ENCODE data around the gene TMEM167A. TPM values are rescaled to one million over a fixed set of nuclear protein-coding genes. Genes with fewer than 3 reads are reported as not detected.

The TMEM167A gene
- 23.5 and 59.0 TPM in 2 replicates for total RNA-seq (2014; rRNA removed; shearing (Covaris generic); ENCODE audit: low replicate concordance)

- DNase-seq (ENCODE audit: low read depth): peak; percentile 94
- in situ Hi-C loops (cut with HindIII; ENCODE audit: low pct_unique_long_range_greater_than_20kb, low sequenced_read_pairs): no loop called here
Measured at GRCh38 chr5:83076742-83077661, at the start of gene TMEM167A, which contains the start of gene XRCC4. Gene TMEM167A (minus strand): TSS chr5:83077394. CDS start chr5:83077323, 71 bp downstream. Gene XRCC4 (plus strand): TSS chr5:83077547. CDS start chr5:83104920, 27,373 bp downstream.

- no peak for DNase-seq (ENCODE audit: low read depth)
- in situ Hi-C loops (cut with HindIII; ENCODE audit: low pct_unique_long_range_greater_than_20kb, low sequenced_read_pairs): no loop called here
Measured at GRCh38 chr5:83126501-83126900, 49.3 kb upstream of the TMEM167A start.

GRCh38 chr5:83125560-83125959 lies 48.4 kb upstream of the TMEM167A start:
- in situ Hi-C loops (cut with HindIII; ENCODE audit: low pct_unique_long_range_greater_than_20kb, low sequenced_read_pairs): no loop called here
- no peak for DNase-seq (ENCODE audit: low read depth)

- in situ Hi-C loops (cut with HindIII; ENCODE audit: low pct_unique_long_range_greater_than_20kb, low sequenced_read_pairs): no loop called here
- DNase-seq (ENCODE audit: low read depth): no peak
Measured at GRCh38 chr5:83124593-83124992, 47.4 kb upstream of the TMEM167A start.

GRCh38 chr5:83118976-83119375 lies 41.8 kb upstream of the TMEM167A start:
- in situ Hi-C loops (cut with HindIII; ENCODE audit: low pct_unique_long_range_greater_than_20kb, low sequenced_read_pairs): no loop called here
- DNase-seq (ENCODE audit: low read depth): no peak

GRCh38 chr5:83118471-83118870 lies 41.3 kb upstream of the TMEM167A start:
- in situ Hi-C loops (cut with HindIII; ENCODE audit: low pct_unique_long_range_greater_than_20kb, low sequenced_read_pairs): no loop called here
- no peak for DNase-seq (ENCODE audit: low read depth)

- DNase-seq (ENCODE audit: low read depth): no peak
- in situ Hi-C loops (cut with HindIII; ENCODE audit: low pct_unique_long_range_greater_than_20kb, low sequenced_read_pairs): no loop called here
Measured at GRCh38 chr5:83115816-83116215, 38.6 kb upstream of the TMEM167A start.

GRCh38 chr5:83109380-83109779 lies 32.2 kb upstream of the TMEM167A start:
- no peak for DNase-seq (ENCODE audit: low read depth)
- in situ Hi-C loops (cut with HindIII; ENCODE audit: low pct_unique_long_range_greater_than_20kb, low sequenced_read_pairs): no loop called here

- no peak for DNase-seq (ENCODE audit: low read depth)
- in situ Hi-C loops (cut with HindIII; ENCODE audit: low pct_unique_long_range_greater_than_20kb, low sequenced_read_pairs): no loop called here
Measured at GRCh38 chr5:83107692-83108420, 30.7 kb upstream of the TMEM167A start.

- in situ Hi-C loops (cut with HindIII; ENCODE audit: low pct_unique_long_range_greater_than_20kb, low sequenced_read_pairs): no loop called here
- no peak for DNase-seq (ENCODE audit: low read depth)
Measured at GRCh38 chr5:83104021-83104420, 26.8 kb upstream of the TMEM167A start.

GRCh38 chr5:83102364-83102980 lies 25.3 kb upstream of the TMEM167A start:
- in situ Hi-C loops (cut with HindIII; ENCODE audit: low pct_unique_long_range_greater_than_20kb, low sequenced_read_pairs): no loop called here
- no peak for DNase-seq (ENCODE audit: low read depth)

GRCh38 chr5:83101514-83101913 lies 24.3 kb upstream of the TMEM167A start:
- in situ Hi-C loops (cut with HindIII; ENCODE audit: low pct_unique_long_range_greater_than_20kb, low sequenced_read_pairs): no loop called here
- DNase-seq (ENCODE audit: low read depth): no peak

- DNase-seq (ENCODE audit: low read depth): no peak
- in situ Hi-C loops (cut with HindIII; ENCODE audit: low pct_unique_long_range_greater_than_20kb, low sequenced_read_pairs): no loop called here
Measured at GRCh38 chr5:83099445-83099844, 22.3 kb upstream of the TMEM167A start.

GRCh38 chr5:83099001-83099400 lies 21.8 kb upstream of the TMEM167A start:
- no peak for DNase-seq (ENCODE audit: low read depth)
- in situ Hi-C loops (cut with HindIII; ENCODE audit: low pct_unique_long_range_greater_than_20kb, low sequenced_read_pairs): no loop called here

- in situ Hi-C loops (cut with HindIII; ENCODE audit: low pct_unique_long_range_greater_than_20kb, low sequenced_read_pairs): no loop called here
- no peak for DNase-seq (ENCODE audit: low read depth)
Measured at GRCh38 chr5:83097689-83098231, 20.6 kb upstream of the TMEM167A start.

- no peak for DNase-seq (ENCODE audit: low read depth)
- in situ Hi-C loops (cut with HindIII; ENCODE audit: low pct_unique_long_range_greater_than_20kb, low sequenced_read_pairs): no loop called here
Measured at GRCh38 chr5:83096660-83097339, 19.6 kb upstream of the TMEM167A start.

- peak; percentile 60 for DNase-seq (ENCODE audit: low read depth)
- in situ Hi-C loops (cut with HindIII; ENCODE audit: low pct_unique_long_range_greater_than_20kb, low sequenced_read_pairs): no loop called here
Measured at GRCh38 chr5:83095957-83096539, 18.9 kb upstream of the TMEM167A start.
